WTC11 (cell line): ENCODE results near the gene PRUNE2. TPM values are rescaled to one million over a fixed set of nuclear protein-coding genes. Genes with fewer than 3 reads are reported as not detected.

Source experiments
- ATAC-seq: fragments of 200-7000 bp; cut with Tn5 transposase; 2 replicates; pipeline ENCODE4 v1.10.0; 2021; ENCODE audit warnings: mild to moderate bottlenecking, moderate library complexity
- CTCF ChIA-PET: fragments of 300-600 bp; sonication (Branson Sonifier 250); formaldehyde crosslinking; loops from one replicate; lab custom pipeline; 2021; ENCODE audit warnings: antibody characterized with exemption; lab: Charles Lee
- POLR2A ChIA-PET: fragments of 350-600 bp; sonication (Branson Sonifier 250); formaldehyde crosslinking; loops from one replicate; lab custom pipeline; 2021; ENCODE audit warnings: antibody characterized with exemption; lab: Charles Lee
- DNase-seq: peaks from one replicate; pipeline ENCODE4 v3.0.0; 2021; ENCODE audit warnings: low spot score
- H3K27ac Mint-ChIP-seq: 2 replicates; pipeline ENCODE4 v1.8.0; 2021; ENCODE audit warnings: mixed read lengths
- H3K27me3 Mint-ChIP-seq: 2 replicates; pipeline ENCODE4 v1.8.0; 2021; ENCODE audit warnings: low read depth, mild to moderate bottlenecking, moderate library complexity, mixed read lengths
- H3K36me3 Mint-ChIP-seq: 2 replicates; pipeline ENCODE4 v1.8.0; 2021; ENCODE audit warnings: mixed read lengths
- H3K4me1 Mint-ChIP-seq: 2 replicates; pipeline ENCODE4 v1.8.0; 2022; ENCODE audit warnings: mixed read lengths
- H3K4me3 Mint-ChIP-seq: 2 replicates; pipeline ENCODE4 v1.8.0; 2021; ENCODE audit warnings: mild to moderate bottlenecking, moderate library complexity, mixed read lengths
- H3K9me3 Mint-ChIP-seq: 2 replicates; pipeline ENCODE4 v1.8.0; 2021; ENCODE audit warnings: mixed read lengths
- CDX4 ChIP-seq: fragments of 250-450 bp; sonication (Bioruptor Pico); IDR thresholded peaks from 2 replicates; pipeline ENCODE4 v1.9.0; 2021; ENCODE audit warnings: moderate library complexity, mild to moderate bottlenecking, inconsistent platforms, borderline replicate concordance
- CREB1 ChIP-seq: sonication (generic); formaldehyde crosslinking; IDR thresholded peaks from 2 replicates; pipeline ENCODE4 v1.8.0; 2023; ENCODE audit warnings: mild to moderate bottlenecking, missing genetic modification reagents
- CREM ChIP-seq: sonication (generic); formaldehyde crosslinking; IDR thresholded peaks from 2 replicates; pipeline ENCODE4 v1.8.1; 2022; ENCODE audit warnings: mild to moderate bottlenecking, missing genetic modification reagents, moderate library complexity
- CTCF ChIP-seq: fragments of 200-600 bp; IDR thresholded peaks from 2 replicates; pipeline ENCODE4 v1.8.0; 2022; ENCODE audit warnings: antibody characterized with exemption
- E2F4 ChIP-seq: sonication (generic); formaldehyde crosslinking; IDR thresholded peaks from 2 replicates; pipeline ENCODE4 v1.8.1; 2022; ENCODE audit warnings: low read depth, mild to moderate bottlenecking, moderate library complexity, missing genetic modification reagents, borderline replicate concordance
- E2F5 ChIP-seq: sonication (generic); formaldehyde crosslinking; IDR thresholded peaks from 2 replicates; pipeline ENCODE4 v1.8.1; 2022; ENCODE audit warnings: mild to moderate bottlenecking, moderate library complexity, missing genetic modification reagents
- ELF4 ChIP-seq: sonication (generic); formaldehyde crosslinking; IDR thresholded peaks from 2 replicates; pipeline ENCODE4 v1.8.1; 2022; ENCODE audit warnings: low read depth, mild to moderate bottlenecking, moderate library complexity, missing genetic modification reagents
- EMX1 ChIP-seq: fragments of 250-450 bp; sonication (Bioruptor Pico); IDR thresholded peaks from 2 replicates; pipeline ENCODE4 v1.8.0; 2021; ENCODE audit warnings: mild to moderate bottlenecking
- FOXJ3 ChIP-seq: sonication (generic); formaldehyde crosslinking; IDR thresholded peaks from 2 replicates; pipeline ENCODE4 v1.9.0; 2021; ENCODE audit warnings: missing genetic modification reagents, mild to moderate bottlenecking, borderline replicate concordance
- FOXK1 ChIP-seq: sonication (generic); formaldehyde crosslinking; IDR thresholded peaks from 2 replicates; pipeline ENCODE4 v1.8.0; 2022; ENCODE audit warnings: mild to moderate bottlenecking, moderate library complexity, missing genetic modification reagents
- FOXP4 ChIP-seq: sonication (generic); formaldehyde crosslinking; IDR thresholded peaks from 2 replicates; pipeline ENCODE4 v1.8.0; 2022; ENCODE audit warnings: mild to moderate bottlenecking, missing genetic modification reagents
- HMGXB4 ChIP-seq: sonication (generic); formaldehyde crosslinking; IDR thresholded peaks from 2 replicates; pipeline ENCODE4 v1.8.1; 2023; ENCODE audit warnings: mild to moderate bottlenecking, moderate library complexity, missing genetic modification reagents
- NFYB ChIP-seq: sonication (generic); formaldehyde crosslinking; conservative IDR thresholded peaks from 2 replicates; pipeline ENCODE4 v1.8.0; 2022; ENCODE audit warnings: low read depth, missing genetic modification reagents
- NR3C1 ChIP-seq: sonication (generic); formaldehyde crosslinking; conservative IDR thresholded peaks from 2 replicates; pipeline ENCODE4 v1.8.1; 2023; ENCODE audit warnings: low read depth, mild to moderate bottlenecking, missing genetic modification reagents
- SP1 ChIP-seq: sonication (generic); formaldehyde crosslinking; conservative IDR thresholded peaks from 2 replicates; pipeline ENCODE4 v1.8.1; 2022; ENCODE audit warnings: missing genetic modification reagents
- STAT6 ChIP-seq: sonication (generic); formaldehyde crosslinking; conservative IDR thresholded peaks from 2 replicates; pipeline ENCODE4 v1.8.1; 2023; ENCODE audit warnings: mild to moderate bottlenecking, low read depth, missing genetic modification reagents, moderate library complexity
- ZBTB43 ChIP-seq: sonication (generic); formaldehyde crosslinking; IDR thresholded peaks from 2 replicates; pipeline ENCODE4 v1.8.1; 2023; ENCODE audit warnings: mild to moderate bottlenecking, missing genetic modification reagents
- ZNF121 ChIP-seq: sonication (generic); formaldehyde crosslinking; IDR thresholded peaks from 2 replicates; pipeline ENCODE4 v1.8.0; 2023; ENCODE audit warnings: missing genetic modification reagents
- ZNF317 ChIP-seq: sonication (generic); formaldehyde crosslinking; IDR thresholded peaks from 2 replicates; pipeline ENCODE4 v1.8.1; 2023; ENCODE audit warnings: low read depth, mild to moderate bottlenecking, moderate library complexity, missing genetic modification reagents, borderline replicate concordance
- ZNF416 ChIP-seq: fragments of 250-450 bp; sonication (Bioruptor Pico); IDR thresholded peaks from 2 replicates; pipeline ENCODE4 v1.9.0; 2021; ENCODE audit warnings: mild to moderate bottlenecking, inconsistent platforms
- total RNA-seq: library from RNA; stranded (reverse); gene quantifications from 3 replicates; pipeline ENCODE4 v1.2.3, GENCODE V29; 2021

PRUNE2 gene
- total RNA-seq, 1 experiment from 2014 or later, result 13.1 TPM

- CTCF ChIA-PET, result no interaction called here
- POLR2A ChIA-PET, result no interaction called here
- TF ChIP-seq STAT6 (CRISPR knock-in tag) (no peak), CDX4 (no peak), ZBTB43 (CRISPR knock-in tag) (no peak), FOXK1 (CRISPR knock-in tag) (no peak), ZNF416 (no peak), SP1 (CRISPR knock-in tag) (no peak), E2F4 (CRISPR knock-in tag) (no peak), ELF4 (CRISPR knock-in tag) (no peak), NR3C1 (no peak), CREB1 (CRISPR knock-in tag) (no peak), FOXP4 (no peak), EMX1 (no peak), E2F5 (no peak), HMGXB4 (CRISPR knock-in tag) (no peak), ZNF317 (CRISPR knock-in tag) (no peak)
- H3K4me1 Mint-ChIP-seq, result peaks cover 18% of the 10 kb centered on the region
- peaks cover 9% of the 10 kb centered on the region for H3K9me3 Mint-ChIP-seq
- H3K27me3 Mint-ChIP-seq, result no peaks in the 10 kb centered on the region
- H3K36me3 Mint-ChIP-seq, result peaks cover 6% of the 10 kb centered on the region; the same call in 1 of the 2 replicates
- no peak overlapping the region for H3K4me3 Mint-ChIP-seq
- DNase-seq (no peak), ATAC-seq (no peak)
- no peak overlapping the region for H3K27ac Mint-ChIP-seq
These were observed 49.9 kb downstream of the PRUNE2 start for GRCh38 chr9:76856016-76856415.

- Mint-ChIP-seq H3K27ac (no peak overlapping the region), H3K4me1 (peaks cover 17% of the 10 kb centered on the region), H3K36me3 (peaks cover 8% of the 10 kb centered on the region; the same call in 1 of the 2 replicates), H3K27me3 (no peaks in the 10 kb centered on the region), H3K4me3 (no peak overlapping the region), H3K9me3 (peaks cover 9% of the 10 kb centered on the region)
- DNase-seq, result no peak
- ChIA-PET POLR2A (no interaction called here), CTCF (no interaction called here)
- no peak for ATAC-seq
- TF ChIP-seq ZNF121 (CRISPR knock-in tag), result no peak
- no peak for TF ChIP-seq FOXP4
- no peak for TF ChIP-seq EMX1
- TF ChIP-seq CREM (CRISPR knock-in tag), result no peak
- TF ChIP-seq SP1 (CRISPR knock-in tag), result no peak
- TF ChIP-seq CTCF, result no peak
- TF ChIP-seq FOXJ3 (CRISPR knock-in tag), result no peak
- no peak for TF ChIP-seq NFYB
These were observed 50.9 kb downstream of the PRUNE2 start for GRCh38 chr9:76855015-76855414.
